Measurements from ENCODE around the gene DOC2B.

DNA sequence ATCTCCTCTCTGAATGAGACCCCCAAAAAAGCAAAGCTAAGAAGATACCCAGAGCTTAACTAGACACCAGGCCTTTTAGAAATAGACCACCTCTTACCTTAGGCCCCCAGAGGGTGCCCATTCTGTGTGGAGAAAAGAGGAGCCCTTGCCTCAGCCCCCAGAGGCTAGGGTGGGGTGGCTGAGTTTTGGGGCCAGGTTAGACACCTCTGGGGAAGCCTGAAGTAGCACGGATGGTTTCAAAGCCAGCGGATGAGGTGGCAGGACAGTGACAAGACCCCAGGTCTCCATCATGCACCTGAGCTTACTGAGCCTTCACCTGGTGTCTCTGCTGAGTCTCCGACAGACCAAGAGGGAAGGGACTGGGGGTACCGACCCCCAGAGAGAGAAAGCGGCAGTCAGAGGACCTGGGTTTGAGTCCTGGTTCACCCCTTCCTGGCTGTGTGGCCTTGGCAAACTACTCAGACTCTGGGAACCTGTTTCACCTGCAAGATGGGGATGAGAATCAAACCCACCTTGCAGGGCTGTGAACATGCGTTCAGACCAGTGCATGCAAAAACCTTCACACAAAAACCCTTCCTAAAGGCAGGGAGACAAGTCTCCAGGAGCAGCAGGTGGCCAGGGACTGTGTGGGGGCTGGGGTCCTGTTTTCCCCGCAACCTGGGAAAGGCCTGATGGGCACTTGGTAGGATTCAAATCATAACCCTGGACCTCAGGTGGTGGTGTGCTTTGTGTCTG is 36.3 kb downstream of the DOC2B start:
- TF ChIP-seq, protein P1, sequence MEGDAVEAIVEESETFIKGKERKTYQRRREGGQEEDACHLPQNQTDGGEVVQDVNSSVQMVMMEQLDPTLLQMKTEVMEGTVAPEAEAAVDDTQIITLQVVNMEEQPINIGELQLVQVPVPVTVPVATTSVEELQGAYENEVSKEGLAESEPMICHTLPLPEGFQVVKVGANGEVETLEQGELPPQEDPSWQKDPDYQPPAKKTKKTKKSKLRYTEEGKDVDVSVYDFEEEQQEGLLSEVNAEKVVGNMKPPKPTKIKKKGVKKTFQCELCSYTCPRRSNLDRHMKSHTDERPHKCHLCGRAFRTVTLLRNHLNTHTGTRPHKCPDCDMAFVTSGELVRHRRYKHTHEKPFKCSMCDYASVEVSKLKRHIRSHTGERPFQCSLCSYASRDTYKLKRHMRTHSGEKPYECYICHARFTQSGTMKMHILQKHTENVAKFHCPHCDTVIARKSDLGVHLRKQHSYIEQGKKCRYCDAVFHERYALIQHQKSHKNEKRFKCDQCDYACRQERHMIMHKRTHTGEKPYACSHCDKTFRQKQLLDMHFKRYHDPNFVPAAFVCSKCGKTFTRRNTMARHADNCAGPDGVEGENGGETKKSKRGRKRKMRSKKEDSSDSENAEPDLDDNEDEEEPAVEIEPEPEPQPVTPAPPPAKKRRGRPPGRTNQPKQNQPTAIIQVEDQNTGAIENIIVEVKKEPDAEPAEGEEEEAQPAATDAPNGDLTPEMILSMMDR (IDR thresholded peaks at IDR 0.05): no peak
- no peak for TF ChIP-seq POLR2A (IDR thresholded peaks at IDR 0.05)

Measured in right lobe of liver (tissue), 4 donors.